Midbrain (tissue), 1 donor: Measurements from ENCODE around the gene FOXJ3.
"Not testable (repeated sequence)": the region's sequence is repeated elsewhere in the genome, so short reads cannot be mapped to it uniquely, and the experiment has no call there.

Experiments
- DNase-seq: peaks from one replicate; lab custom pipeline; 2025; lab: John Stamatoyannopoulos, UW

Gene FOXJ3

DNA sequence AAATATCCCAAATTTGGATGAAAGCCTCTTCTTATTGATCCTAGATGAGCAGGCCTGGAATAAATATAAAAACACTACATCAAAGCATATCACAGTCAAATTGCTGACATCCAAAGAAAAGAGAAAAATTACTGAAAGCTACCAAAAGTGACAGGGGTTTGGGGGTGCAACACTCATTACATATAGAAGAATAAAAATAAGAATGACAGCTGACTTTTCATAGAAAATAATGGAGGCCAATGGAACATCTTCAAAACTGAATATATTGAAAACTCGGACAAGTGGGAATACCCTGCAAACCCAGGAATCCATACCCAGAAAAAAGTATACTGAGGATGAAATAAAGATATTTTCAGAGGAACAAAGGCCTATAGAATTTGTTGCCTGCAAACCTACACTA, 84.0 kb downstream of the FOXJ3 start:
- DNase-seq, result no peak

DNA sequence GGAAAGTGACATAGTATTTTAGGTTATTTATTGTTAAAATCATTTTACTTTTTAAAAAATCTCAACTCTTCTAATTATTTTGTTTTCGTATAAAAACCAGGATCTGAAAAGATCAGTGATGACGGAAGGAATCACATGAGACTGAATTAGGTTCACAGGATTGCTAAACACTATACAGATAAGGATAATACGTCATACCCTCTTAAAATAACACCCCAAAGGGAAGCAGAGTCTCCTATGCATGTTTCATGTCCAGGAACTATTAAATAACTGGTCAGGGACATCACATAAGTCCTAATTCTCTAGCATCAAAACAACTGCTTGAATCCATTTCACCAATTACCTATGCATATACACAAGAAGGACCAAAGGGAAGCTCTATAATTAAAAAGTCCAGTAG, 84.9 kb downstream of the FOXJ3 start:
- DNase-seq, result no peak

DNA sequence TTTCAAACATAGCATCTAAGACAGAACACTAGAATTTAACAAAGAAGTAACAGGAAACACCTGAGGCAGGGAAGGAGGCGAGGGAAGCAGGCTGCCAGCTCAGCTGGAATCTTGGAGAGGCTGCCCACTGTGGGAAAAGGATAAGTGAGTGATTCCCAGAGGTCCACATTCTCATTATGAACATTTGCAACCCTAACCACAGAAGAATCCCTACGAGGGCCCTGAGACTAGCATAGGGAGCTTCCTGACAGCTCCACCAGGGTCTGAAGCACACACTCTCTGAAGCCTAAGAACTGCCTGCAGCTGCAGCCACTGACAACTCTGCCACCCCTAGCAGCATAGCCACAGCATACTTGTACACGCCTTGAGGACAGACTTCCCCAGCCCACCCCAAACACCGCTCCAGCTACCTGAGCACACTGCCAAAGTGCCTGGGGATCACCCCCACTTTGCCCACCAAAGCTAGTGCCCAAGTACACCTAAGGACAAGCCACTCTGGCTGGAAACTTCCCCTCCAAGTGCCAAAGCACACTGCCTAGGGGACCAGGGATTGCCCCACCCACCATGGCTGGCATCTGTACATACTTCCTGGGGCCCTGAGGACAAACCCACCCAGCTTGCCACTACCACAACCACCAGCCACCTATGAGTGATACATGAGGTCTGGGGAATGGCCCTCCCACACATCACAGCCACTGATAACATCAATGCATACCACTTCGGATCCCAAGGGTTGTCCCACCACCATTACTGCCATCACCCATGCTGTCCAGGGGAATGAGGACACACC, 93.9 kb downstream of the FOXJ3 start:
- DNase-seq, result no peak

DNA sequence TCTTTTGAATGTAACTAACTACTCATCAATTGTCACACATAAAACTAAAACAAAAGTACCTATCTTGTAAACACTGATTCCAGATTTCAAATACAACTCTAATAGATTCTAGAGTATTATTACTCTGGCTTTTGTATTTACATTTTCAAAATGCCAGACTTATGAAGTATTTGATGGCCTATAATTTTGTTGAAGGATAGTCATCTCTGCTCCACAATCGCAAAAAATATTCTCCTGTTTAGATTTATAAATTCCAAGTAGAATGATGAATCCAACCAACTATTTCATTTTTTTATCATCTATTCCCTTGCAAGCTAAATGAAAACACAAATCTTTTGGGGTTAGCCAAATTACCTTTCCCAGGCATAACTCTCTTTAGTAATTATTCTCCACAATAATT, 95.5 kb downstream of the FOXJ3 start:
- DNase-seq, result no peak

DNA sequence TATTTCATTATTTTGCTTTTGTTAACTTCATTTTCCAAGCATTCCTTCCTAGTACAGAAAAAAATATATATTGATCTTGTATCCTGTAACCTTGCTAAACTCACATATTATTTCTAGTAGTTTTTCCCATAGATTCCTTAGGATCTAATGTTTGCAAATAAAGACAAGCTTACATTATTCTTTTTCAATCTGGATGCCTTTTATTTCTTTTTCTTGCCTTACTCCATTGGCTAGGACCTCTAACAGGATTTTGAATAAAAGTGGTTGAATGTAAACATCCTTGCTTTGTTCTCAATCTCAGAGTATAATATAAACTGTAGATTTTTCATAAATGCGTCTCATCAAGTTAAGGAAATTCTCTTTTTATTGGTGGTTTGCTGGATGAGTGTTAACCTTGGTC, 96.0 kb downstream of the FOXJ3 start:
- DNase-seq, result no peak

- no peak for DNase-seq
Observed at GRCh38 chr1:42231253-42231652, 103.8 kb downstream of the FOXJ3 start.

- DNase-seq, result no peak
Observed at GRCh38 chr1:42228938-42229337, 106.1 kb downstream of the FOXJ3 start.

DNA sequence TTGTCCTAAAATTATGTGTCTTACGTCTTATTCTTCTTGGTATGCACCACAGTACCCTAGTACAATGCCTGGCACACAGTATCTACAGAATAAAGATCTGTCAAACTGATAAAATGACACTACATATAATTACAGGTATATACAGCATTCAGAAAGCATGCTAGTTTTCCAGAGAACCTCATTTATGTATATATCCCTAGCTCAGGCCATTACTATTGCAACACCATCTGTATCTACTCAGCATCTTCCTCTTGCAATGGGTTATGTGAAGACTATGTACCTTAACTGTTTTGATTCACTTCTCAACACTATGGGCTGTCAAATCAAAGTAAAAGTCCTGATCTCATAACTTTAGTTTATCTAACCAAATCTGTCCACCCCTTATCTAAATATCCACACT, 112.0 kb downstream of the FOXJ3 start:
- no peak for DNase-seq

DNA sequence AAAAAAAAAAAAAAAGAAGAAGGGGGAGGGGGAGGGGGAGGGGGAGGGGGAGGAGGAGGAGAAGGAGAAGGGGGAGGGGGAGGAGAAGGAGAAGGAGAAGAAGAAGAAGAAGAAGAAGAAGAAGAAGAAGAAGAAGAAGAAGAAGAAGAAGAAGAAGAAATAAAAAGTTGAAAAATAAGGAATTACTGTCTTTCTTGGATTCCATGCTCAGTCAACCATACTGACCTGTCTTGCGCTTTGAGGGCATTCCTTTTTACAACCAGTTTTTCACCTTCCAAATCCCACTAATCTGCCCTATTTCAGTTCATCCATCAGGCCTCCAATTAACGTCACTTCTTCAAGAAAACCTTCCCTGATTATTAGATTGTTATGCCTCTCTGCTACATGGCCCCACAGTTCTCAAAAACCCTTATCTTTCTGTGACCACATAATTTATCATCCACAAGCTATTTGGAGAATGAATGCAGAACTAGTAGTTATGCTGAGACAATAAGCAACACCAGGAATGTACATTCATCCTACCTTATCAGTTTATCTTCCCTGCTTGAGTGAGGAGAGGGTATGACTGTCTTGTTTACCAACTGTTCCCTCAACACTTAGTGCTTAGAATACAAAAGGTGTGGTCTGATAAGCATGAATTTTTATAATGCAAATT, 113.0 kb downstream of the FOXJ3 start:
- no peak for DNase-seq

- DNase-seq, result no peak
Observed at GRCh38 chr1:42221456-42221855, 113.6 kb downstream of the FOXJ3 start.

DNA sequence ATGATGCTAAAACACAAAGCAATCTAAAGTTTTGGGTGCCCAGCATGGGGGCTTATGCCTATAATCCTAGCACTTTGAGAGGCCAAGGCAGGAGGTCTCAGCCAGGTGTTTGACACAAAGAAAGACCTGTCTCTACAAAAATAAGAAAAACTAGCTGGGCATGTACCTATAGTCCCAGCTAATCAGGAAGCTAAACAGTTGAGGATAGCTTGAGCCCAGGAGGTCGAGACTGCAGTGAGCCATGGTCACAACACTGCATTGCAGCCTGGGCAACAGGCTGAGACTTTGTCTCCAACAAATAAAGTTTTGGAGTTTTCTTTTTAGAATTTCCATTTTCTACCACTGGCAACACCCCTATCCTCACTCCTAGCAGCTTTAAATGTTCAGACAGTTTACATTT, 115.4 kb downstream of the FOXJ3 start:
- no peak for DNase-seq

- no peak for DNase-seq
Observed at GRCh38 chr1:42214447-42214871, 120.6 kb downstream of the FOXJ3 start.

DNA sequence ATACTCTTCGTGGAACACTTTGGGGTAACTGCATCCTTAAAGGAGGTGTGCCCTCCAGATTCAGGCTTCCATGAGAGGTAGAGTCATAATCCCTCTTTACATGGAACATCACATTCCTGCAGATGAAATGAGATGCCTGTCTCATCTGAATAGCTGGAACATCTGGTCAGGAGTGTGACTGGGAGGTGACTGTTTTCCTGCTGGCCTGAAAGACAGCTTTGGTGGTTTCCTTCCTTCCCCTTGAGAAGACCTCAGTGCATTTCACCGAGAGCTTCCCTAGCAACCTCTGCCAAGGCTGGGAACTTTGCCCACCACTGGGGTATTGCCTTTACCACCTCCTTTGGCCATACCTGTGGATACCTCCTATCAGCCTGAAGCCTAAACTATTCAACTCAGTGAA, 123.8 kb downstream of the FOXJ3 start:
- no peak for DNase-seq

- no peak for DNase-seq
Observed at GRCh38 chr1:42210421-42211133, 124.5 kb downstream of the FOXJ3 start.

GRCh38 chr1:42209526-42210251, 125.3 kb downstream of the FOXJ3 start:
- no peak for DNase-seq

DNA sequence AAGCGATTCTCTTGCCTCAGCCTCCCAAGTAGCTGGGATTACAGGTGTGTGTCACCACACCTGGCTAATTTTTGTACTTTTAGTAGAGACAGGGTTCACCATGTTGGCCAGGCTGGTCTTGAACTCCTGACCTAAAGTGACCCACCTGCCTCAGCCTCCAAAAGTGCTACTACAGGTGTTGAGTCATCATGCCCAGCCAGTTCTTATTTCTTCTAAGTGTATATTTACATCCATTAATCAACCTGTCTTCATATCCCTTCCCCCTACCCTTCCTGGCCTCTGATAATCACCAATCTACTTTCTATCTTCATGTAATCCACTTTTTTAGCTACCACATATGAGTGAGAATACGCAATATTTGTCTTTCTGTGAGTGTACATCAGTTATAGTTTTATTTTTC, 128.1 kb downstream of the FOXJ3 start:
- not testable (repeated sequence) for DNase-seq

DNA sequence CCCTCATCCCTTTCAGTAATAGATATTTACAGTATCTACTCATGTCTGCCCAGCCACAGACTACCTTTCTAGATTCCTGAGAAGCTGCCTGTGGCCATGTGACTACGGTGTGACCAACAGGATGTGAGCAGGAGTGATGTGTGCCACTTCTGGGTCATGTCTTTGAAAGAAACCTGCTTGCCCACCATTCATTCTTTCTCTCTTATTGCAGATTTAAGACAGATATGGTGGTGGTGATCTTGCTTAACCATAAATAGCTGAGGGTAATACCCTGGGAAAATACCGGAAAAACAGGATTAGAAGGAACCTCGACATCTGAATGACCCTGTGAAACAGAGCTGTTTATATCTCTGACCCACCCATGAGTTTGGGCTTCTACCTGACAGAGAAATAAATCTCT, 128.9 kb downstream of the FOXJ3 start:
- no peak for DNase-seq

DNA sequence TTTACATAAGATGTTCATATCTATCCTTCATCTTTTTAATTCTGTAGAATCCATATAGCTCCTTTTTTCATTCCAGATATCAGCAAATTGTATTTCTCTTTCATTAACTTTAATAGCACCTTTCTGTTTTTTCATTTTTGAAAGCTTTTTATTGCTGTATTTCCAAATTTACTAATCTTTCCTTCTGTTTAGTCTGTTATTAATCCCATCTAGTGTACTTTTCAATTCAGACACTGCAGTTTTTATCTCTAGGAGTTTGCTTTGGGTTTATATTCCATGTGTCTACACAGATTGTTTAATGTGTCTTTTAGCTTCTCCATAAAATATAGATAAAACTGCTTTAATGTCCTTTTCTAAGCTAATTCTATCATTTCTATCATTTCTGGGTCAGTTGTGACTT, 133.0 kb downstream of the FOXJ3 start:
- DNase-seq, result no peak

- no peak for DNase-seq
Observed at GRCh38 chr1:42198251-42198650, 136.8 kb downstream of the FOXJ3 start.

DNA sequence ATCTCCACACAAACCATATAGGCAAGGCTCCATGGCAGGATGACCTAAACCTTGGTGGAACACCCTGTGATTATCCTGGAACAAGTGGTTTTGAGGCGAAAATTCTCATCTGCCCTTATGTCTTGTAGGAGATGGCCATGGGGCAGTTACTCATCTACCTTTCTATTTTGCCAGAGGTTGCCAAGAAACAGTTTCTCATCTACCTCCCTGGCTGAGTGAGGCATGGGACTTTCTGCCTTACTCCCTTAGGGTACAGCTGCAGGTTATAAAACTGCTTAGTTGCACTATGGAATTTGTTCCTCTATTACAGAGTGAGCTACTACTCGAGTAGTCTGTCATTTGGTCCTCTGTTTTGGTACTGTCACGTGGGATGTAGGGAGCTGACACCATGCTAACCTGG, 139.2 kb downstream of the FOXJ3 start:
- DNase-seq, result no peak

DNA sequence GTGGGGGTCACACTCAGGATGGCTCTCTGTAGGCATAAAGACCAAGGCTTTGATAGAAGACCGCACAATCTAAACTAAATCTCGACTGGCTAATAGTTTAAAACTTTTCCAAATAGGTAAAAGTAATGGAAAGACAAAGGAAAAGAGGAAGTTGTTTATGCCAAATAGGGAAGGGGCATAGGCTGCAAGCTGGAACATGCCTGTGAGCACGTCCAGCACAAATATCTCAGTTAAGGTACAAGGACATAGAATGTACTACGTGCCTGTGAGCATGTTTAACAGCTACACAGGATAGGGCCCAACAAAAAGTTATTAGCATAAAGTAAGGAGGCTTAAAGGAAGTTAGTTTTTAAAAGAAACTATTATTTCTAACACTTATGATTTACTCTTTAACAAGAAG, 142.9 kb downstream of the FOXJ3 start:
- DNase-seq, result no peak

DNA sequence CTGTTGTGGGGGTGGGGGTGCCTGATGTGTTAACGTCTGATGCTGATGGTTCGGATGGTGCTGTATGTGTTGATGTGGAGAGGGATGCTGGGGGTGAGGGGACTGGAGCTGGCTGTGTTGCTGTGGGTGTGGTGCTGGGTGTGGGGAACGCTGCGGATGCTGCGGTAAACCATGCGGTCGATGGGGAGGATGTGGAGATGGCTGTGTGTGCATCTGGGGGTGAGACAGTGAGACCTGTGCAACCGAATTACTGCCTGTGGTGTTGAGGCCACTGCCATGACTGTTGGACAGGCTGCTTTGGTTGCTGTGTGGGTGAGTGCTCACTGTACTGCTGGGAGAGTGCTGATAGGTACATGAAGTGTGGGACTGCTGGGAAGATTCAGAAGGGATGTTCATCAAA, 143.7 kb downstream of the FOXJ3 start:
- no peak for DNase-seq
